Stimulated activated CD8-positive, alpha-beta memory T cell treated with anti-CD3 and anti-CD28 coated beads, Interleukin-15, amount 100 ng/mL, for 48 hours (primary cell): Measurements from ENCODE around the gene KCTD19.

Experiments
- DNase-seq, 2 donors: peaks; one replicate each; pipeline ENCODE4 v3.0.0-alpha.2; 2020; ENCODE audit warnings: low read depth in 2 of 2

Gene KCTD19

DNA sequence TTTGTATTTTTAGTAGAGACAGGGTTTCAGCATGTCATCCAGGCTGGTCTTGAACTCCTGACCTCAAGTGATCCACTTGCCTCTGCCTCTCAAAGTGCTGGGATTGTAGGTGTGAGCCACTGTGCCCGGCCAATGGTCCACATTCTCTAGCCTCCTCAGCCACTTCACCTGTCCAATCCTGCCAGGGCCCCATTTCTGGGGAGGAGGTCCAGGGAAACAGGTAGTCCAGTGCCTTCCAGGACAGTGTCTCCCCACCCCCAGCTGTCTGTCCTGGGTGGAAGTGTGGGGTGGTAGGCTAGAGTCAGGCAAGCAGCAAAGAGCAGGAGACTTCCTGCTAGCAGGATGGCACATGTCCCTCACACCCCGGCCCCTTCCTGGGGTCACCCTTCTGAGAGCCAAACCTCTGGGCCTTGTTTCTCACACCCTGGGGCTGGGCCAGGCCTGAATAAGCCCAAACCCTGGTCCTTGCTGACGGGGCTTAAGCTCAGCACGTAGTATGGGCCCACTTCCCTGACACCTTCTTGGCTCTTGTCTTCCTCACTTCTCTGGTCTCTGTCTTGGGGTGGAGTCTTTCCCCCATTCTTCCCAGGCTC, 84.3 kb downstream of the KCTD19 start:
- DNase-seq: no peak

DNA sequence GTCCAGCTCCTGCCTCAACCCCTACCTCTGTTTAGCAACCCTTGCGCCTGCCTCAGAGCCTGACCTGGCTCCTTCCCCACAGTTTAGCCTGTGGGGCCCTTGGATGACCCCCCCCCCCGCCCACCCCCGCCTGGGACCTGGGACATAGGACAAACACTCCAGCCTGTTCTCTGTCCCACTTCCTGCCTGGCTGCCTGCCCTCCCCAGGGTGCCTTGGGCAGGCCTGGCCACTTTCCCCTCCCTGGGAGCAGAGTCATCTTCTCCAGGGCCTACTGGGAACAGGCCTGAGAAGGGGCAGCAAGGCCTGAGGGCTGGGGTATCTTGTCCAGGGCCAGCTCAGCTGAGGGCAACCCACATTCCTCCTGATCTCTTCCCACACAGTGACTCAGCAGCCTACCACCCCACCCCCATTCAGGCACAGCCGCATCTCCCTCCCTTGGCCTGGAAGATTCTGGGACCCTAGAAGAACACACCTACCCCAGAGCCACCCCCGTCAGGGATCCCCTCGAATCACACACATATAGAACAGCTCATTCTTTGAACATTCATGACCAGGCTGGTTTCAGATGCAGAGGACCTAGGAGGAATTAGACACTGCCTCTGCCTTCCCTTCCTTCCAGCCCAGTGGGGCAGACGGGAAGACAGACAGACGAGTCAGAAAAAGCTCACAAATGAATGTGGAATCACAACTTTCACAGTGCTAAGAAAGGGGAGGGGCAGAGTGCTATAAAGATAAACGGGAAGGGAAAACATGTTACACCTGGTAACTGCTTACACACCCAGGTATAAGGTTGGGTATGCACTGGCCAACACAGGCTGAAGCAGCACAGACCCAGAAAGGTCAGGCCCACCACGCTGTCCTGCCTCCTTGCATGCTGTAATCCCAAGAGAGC, 85.3 kb downstream of the KCTD19 start:
- DNase-seq: no peak

DNA sequence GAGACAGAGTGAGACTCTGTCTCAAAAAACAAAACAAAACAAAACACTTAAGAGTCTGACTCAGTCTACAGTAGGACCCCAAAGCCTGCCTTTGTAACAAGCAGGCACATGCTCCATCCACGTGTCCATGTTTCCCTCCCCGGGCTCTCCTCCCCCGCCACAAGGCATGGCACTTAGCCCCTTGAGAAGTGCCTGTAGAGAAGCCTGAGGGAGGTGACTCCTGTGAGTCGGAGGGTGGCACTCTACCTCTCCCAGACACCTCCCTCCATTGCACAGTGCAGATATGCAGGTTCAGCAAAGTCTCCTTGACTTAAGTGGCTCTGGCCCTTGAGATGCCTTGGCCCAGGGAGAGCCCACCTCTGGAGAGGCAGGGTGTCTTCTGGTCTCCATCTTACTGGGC, 86.0 kb downstream of the KCTD19 start:
- DNase-seq: no peak
